HepG2 (cell line): ENCODE measurements around the gene AMOTL2. TPM values are rescaled to one million over a fixed set of nuclear protein-coding genes. Genes with fewer than 3 reads are reported as not detected.
A peak's percentile ranks its signal among the peaks of the same experiment; 100 is the strongest.

Source experiments
- CEBPG ChIP-seq: IDR thresholded peaks from 2 replicates; pipeline ENCODE4 v1.6.1; 2016
- ETV6 ChIP-seq: sonication (generic); formaldehyde crosslinking; conservative IDR thresholded peaks from 2 replicates; pipeline ENCODE4 v1.4.0; 2020; ENCODE audit warnings: missing genetic modification reagents
- HHEX ChIP-seq: IDR thresholded peaks from 2 replicates; pipeline ENCODE4 v1.6.1; 2016; ENCODE audit warnings: control low read depth
- MED8 ChIP-seq: sonication (generic); formaldehyde crosslinking; IDR thresholded peaks from 2 replicates; pipeline ENCODE4 v1.8.1; 2023; ENCODE audit warnings: mild to moderate bottlenecking, missing genetic modification reagents; ENCODE audit not compliant: insufficient replicate concordance
- MTF2 ChIP-seq: sonication (generic); formaldehyde crosslinking; IDR thresholded peaks from 2 replicates; pipeline ENCODE4 v1.5.0; 2020; ENCODE audit warnings: missing genetic modification reagents, borderline replicate concordance
- NCOA2 ChIP-seq: sonication (generic); formaldehyde crosslinking; IDR thresholded peaks from 2 replicates; pipeline ENCODE4 v1.8.0; 2022; ENCODE audit warnings: inconsistent platforms
- PHF20 ChIP-seq: sonication (generic); formaldehyde crosslinking; IDR thresholded peaks from 2 replicates; pipeline ENCODE4 v1.5.0; 2020; ENCODE audit warnings: mild to moderate bottlenecking, missing genetic modification reagents
- THAP11 ChIP-seq: IDR thresholded peaks from 2 replicates; pipeline ENCODE4 v1.6.1; 2016; ENCODE audit warnings: missing biosample characterization, missing genetic modification reagents
- TOPORS ChIP-seq: sonication (generic); formaldehyde crosslinking; IDR thresholded peaks from 2 replicates; pipeline ENCODE4 v1.8.0; 2023; ENCODE audit warnings: mild to moderate bottlenecking, missing genetic modification reagents
- U2AF2 ChIP-seq: fragments of 200-400 bp; formaldehyde crosslinking; IDR thresholded peaks from 2 replicates; pipeline ENCODE4 v1.6.1; 2017; ENCODE audit warnings: low read depth, mild to moderate bottlenecking, low read length
- XRCC5 ChIP-seq: fragments of 200-400 bp; formaldehyde crosslinking; optimal IDR thresholded peaks from 2 replicates; pipeline ENCODE3; 2017; ENCODE audit warnings: mild to moderate bottlenecking, low read length
- polyA plus RNA-seq, 8 experiments: library from polyadenylated mRNA; depleted of rRNA in 3 of 8; stranded (reverse) in 7 of 8; unstranded in 1 of 8; fragments of >200 nt; fragmentation: Illumina TruSeq in 4 of 8; extraction: Trizol in 4 of 8; gene quantifications; 2 replicates each; pipeline versions ENCODE4 v1.2.1 to v1.2.3, GENCODE V29; 2011 to 2016; ENCODE audit warnings: low read depth in 4 of 8, missing spikeins in 1 of 8, mixed read lengths in 1 of 8; ENCODE audit not compliant: insufficient read depth in 1 of 8
- total RNA-seq, 5 experiments: library from RNA; depleted of rRNA; stranded (reverse); fragments of >200 nt; fragmentation: Illumina TruSeq; extraction: Trizol; gene quantifications; 2 replicates each; pipeline ENCODE4 v1.2.3, GENCODE V29; 2016; ENCODE audit warnings: low read depth in 1 of 5
- TF ChIP-seq, protein P1 (sequence below): sonication (generic); formaldehyde crosslinking; IDR thresholded peaks from 2 replicates; pipeline ENCODE4 v1.4.0; 2020; ENCODE audit warnings: missing genetic modification reagents
- TF ChIP-seq, protein P2 (sequence below): sonication (generic); formaldehyde crosslinking; IDR thresholded peaks from 2 replicates; pipeline ENCODE4 v1.5.0; 2020; ENCODE audit warnings: missing genetic modification reagents
- TF ChIP-seq, protein P3 (sequence below): sonication (generic); formaldehyde crosslinking; IDR thresholded peaks from 2 replicates; pipeline ENCODE4 v1.5.1; 2020; ENCODE audit warnings: missing genetic modification reagents, mild to moderate bottlenecking, borderline replicate concordance
- TF ChIP-seq, protein P4 (sequence below), 2 experiments: fragments of 450-650 bp in 1 of 2; sonication (generic) in 1 of 2; formaldehyde crosslinking in 1 of 2; IDR thresholded peaks; 2 replicates each; pipeline versions ENCODE4 v1.6.1 to v1.8.0; 2016 to 2022; ENCODE audit warnings: antibody characterized with exemption in 1 of 2, mild to moderate bottlenecking in 1 of 2, missing genetic modification reagents in 1 of 2

Gene AMOTL2
- total and polyA plus RNA-seq, 2 of the 13 experiments (the other 11 are each of a cell fraction or from before 2014, with no cell fraction given), result 17.3 to 18.5 TPM

DNA sequence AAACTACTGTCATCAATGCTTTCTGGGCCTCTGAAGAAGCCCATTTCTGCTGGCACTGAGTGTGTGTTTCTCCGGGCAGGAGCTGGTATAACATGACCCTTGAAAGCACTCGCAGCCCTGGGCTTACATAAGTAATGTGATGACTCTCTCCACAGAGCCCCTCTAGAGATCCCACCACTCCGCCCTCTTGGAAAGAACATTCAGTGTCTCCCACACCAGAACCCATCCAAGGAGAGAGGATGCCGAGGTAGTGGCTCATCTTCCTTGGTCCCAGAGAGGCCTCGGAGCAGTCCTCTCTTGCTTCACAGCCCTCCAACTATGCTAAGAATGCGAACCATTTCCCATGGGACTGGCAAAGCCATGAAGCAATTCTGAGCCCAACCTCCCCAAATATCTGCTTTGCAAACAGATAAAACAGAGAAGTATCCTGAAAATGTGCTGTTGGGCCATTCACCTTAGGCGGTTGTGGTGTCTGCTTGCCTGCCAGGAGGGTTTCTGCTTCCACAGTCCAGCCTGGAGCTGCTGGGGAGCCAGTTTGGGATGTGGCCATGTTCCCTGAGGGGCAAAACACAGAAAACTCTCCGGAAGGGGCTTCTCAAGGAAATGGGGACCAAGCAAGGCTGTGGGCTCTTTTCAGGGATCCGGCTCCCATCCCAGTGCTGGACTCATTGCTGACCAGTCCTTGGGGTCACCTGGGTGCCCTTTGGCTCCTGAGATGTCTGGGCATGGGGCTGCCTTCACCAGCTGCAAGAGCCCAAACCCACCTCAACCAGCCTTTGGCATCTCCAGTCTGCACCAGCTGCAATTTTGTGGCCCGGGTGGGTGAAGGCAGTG, 47.3 kb downstream of the AMOTL2 start (continued):
- TF ChIP-seq, protein P1, sequence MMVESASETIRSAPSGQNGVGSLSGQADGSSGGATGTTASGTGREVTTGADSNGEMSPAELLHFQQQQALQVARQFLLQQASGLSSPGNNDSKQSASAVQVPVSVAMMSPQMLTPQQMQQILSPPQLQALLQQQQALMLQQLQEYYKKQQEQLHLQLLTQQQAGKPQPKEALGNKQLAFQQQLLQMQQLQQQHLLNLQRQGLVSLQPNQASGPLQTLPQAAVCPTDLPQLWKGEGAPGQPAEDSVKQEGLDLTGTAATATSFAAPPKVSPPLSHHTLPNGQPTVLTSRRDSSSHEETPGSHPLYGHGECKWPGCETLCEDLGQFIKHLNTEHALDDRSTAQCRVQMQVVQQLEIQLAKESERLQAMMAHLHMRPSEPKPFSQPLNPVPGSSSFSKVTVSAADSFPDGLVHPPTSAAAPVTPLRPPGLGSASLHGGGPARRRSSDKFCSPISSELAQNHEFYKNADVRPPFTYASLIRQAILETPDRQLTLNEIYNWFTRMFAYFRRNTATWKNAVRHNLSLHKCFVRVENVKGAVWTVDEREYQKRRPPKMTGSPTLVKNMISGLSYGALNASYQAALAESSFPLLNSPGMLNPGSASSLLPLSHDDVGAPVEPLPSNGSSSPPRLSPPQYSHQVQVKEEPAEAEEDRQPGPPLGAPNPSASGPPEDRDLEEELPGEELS (CRISPR knock-in tag), result peak; percentile 59
- no peak for TF ChIP-seq THAP11 (CRISPR knock-in tag)
- no peak for TF ChIP-seq XRCC5
- no peak for TF ChIP-seq PHF20
- TF ChIP-seq ETV6, result 0 out of 2 replicates have a peak, but pooled peaks have one; percentile 30
- no peak for TF ChIP-seq U2AF2
- no peak for TF ChIP-seq MTF2
- TF ChIP-seq, protein P2, sequence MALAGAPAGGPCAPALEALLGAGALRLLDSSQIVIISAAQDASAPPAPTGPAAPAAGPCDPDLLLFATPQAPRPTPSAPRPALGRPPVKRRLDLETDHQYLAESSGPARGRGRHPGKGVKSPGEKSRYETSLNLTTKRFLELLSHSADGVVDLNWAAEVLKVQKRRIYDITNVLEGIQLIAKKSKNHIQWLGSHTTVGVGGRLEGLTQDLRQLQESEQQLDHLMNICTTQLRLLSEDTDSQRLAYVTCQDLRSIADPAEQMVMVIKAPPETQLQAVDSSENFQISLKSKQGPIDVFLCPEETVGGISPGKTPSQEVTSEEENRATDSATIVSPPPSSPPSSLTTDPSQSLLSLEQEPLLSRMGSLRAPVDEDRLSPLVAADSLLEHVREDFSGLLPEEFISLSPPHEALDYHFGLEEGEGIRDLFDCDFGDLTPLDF (CRISPR knock-in tag), result no peak
- TF ChIP-seq, protein P3, sequence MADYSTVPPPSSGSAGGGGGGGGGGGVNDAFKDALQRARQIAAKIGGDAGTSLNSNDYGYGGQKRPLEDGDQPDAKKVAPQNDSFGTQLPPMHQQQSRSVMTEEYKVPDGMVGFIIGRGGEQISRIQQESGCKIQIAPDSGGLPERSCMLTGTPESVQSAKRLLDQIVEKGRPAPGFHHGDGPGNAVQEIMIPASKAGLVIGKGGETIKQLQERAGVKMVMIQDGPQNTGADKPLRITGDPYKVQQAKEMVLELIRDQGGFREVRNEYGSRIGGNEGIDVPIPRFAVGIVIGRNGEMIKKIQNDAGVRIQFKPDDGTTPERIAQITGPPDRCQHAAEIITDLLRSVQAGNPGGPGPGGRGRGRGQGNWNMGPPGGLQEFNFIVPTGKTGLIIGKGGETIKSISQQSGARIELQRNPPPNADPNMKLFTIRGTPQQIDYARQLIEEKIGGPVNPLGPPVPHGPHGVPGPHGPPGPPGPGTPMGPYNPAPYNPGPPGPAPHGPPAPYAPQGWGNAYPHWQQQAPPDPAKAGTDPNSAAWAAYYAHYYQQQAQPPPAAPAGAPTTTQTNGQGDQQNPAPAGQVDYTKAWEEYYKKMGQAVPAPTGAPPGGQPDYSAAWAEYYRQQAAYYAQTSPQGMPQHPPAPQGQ (CRISPR knock-in tag), result no peak
- peak; percentile 87 for TF ChIP-seq NCOA2 (CRISPR knock-in tag)
- TF ChIP-seq HHEX (CRISPR knock-in tag), result no peak
- no peak for TF ChIP-seq TOPORS (CRISPR knock-in tag)
- peak; percentile 97 for TF ChIP-seq CEBPG (CRISPR knock-in tag)
- TF ChIP-seq, protein P4, sequence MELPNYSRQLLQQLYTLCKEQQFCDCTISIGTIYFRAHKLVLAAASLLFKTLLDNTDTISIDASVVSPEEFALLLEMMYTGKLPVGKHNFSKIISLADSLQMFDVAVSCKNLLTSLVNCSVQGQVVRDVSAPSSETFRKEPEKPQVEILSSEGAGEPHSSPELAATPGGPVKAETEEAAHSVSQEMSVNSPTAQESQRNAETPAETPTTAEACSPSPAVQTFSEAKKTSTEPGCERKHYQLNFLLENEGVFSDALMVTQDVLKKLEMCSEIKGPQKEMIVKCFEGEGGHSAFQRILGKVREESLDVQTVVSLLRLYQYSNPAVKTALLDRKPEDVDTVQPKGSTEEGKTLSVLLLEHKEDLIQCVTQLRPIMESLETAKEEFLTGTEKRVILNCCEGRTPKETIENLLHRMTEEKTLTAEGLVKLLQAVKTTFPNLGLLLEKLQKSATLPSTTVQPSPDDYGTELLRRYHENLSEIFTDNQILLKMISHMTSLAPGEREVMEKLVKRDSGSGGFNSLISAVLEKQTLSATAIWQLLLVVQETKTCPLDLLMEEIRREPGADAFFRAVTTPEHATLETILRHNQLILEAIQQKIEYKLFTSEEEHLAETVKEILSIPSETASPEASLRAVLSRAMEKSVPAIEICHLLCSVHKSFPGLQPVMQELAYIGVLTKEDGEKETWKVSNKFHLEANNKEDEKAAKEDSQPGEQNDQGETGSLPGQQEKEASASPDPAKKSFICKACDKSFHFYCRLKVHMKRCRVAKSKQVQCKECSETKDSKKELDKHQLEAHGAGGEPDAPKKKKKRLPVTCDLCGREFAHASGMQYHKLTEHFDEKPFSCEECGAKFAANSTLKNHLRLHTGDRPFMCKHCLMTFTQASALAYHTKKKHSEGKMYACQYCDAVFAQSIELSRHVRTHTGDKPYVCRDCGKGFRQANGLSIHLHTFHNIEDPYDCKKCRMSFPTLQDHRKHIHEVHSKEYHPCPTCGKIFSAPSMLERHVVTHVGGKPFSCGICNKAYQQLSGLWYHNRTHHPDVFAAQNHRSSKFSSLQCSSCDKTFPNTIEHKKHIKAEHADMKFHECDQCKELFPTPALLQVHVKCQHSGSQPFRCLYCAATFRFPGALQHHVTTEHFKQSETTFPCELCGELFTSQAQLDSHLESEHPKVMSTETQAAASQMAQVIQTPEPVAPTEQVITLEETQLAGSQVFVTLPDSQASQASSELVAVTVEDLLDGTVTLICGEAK (IDR thresholded peaks at IDR 0.05), result no peak
- TF ChIP-seq, protein P4 (CRISPR knock-in tag; IDR thresholded peaks at IDR 0.05), result no peak
- TF ChIP-seq MED8 (CRISPR knock-in tag), result no peak
